IPS DF 19.7 (cell line): ENCODE data around the gene CBX3.
"Not testable (repeated sequence)": the region's sequence is repeated elsewhere in the genome, so short reads cannot be mapped to it uniquely, and the experiment has no call there.

ENCODE experiments used
- DNase-seq: peaks from one replicate; pipeline ENCODE4 v3.0.0-alpha.2; 2013; ENCODE audit warnings: low read depth, low spot score

CBX3 gene

DNA sequence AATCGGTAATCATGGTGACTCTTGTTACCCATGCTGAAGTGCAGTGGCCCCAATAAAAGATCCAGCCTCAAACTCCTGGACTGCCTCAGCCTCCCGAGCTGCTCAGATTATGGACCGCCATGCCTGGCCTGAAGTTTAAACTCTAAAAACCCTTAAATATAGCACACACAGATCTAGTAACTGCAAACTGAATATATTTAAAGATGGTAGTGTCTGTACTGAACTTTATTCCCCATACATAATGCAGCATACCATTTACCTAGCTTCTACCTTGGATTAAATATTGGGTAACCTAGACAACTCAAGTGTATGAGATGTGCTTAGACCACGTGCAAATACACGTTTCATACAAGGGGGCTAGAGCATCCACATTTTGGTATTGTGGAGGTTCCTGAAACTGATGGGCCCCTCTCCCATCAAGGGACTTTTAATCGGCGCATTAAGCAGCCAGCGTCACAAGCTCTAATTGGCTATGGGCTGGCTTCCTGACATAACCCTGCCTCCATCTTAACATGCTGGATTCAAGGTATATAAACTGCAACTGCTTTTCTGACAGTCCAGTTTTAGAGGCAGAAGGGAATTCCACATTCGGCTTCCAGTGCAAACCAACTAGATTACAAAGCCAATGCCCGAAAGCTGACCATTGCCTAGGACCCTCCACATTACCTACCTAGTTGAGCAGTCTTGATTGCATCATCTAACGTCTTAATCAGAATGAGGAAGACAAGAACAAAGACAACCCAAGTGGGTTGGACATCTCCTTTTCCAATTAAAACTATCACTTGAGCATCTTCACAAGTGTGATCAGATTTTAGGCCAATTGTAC, 14.0 kb upstream of the CBX3 start:
- DNase-seq, result no peak

DNA sequence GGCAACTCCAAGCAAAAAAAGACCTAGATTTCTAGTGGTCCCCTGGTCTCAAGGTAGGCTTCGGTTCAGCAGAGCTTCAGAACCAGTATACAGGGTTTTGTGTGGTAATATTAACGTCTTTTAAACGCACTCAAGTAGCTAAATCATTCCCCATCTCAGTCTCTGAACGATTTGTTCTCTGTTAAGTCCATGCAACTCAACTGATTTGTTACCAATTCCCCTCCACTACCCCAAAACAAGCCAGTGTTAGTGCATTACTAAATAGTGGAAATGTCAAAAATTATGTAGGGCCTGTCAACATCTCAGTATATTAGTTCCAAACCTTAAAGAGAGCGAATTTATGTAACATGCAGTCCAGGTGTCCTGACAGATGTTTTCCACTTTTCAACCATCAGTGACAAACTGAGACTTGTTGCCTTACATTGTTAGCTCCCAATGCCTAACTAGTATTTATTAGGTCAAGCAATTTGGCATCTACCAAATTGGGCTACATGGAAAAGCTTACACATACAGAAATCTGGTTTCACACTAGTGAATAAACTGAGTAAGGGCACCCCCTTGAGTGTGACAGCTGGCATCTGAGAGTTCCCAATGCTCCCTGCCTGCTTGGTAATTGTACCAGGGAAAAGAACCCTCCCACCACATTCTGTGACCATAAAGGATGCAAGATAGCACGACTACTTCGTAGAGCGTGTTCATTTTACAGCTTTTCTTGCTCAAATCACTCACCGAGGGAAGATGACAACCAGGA, 13.2 kb upstream of the CBX3 start:
- DNase-seq, result no peak

DNA sequence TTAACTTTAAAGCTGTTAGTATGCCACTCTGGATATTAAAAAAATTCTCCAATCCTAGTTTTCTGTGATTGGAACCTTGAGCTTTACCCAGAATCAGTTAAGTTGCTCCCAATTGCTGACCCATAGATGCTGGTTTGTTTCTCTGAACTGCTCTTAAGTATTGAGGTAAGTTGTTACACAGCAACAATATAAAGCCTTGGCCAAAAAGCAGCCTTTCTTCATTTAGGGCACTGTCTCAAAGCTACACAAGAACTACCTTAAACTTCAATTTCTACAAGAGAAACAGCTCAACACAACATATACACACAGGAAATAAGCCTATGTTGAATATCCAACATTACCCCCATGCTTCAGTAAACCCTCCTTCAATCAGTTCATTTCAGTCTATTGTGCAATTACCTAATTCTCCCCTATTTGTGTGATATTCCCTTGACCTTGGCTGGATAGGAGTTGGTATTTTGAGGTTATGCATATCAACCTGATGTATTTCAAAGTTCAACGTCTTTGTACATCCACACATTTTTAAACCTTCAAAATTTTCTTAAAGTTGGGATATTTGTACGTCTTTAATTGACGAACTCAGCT, 12.5 kb upstream of the CBX3 start:
- no peak for DNase-seq

DNA sequence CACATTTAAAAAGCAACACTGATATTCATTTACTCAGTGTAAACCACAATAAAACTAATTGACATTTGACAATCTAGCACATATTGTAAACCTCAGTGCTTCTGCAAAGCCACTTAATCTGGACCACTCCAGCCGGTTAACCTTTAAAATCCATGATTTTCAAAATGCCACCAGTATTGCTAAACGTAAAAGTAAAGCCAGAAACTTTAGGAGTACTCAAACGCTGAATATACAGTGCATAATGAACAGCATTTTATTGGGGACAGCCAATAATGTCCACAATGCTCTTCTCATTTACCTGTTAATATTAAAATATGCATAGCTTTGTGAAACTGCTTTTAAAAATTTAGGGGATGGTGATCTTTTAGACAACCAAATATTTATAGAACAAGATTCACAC, 11.8 kb upstream of the CBX3 start:
- DNase-seq, result no peak

DNA sequence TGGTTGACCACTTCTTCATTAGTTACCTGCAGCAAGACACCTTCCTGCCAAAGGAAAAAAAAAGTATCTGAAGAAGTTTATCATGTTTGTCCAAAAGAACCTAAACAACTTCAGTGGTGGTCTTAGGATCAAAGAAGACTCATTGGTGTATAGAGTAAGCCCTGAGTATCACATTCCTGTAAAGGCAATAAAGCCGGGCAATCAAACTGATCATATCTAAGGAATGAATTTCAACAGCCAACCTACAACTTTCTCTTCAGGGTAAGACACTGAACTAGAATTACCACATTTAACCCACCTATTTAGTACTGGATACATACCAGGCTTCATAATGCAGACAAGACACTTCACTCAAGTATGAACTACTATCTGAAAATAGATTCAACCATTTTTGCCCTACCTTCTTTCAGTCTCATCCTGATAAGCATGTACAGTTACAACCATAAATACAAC, 11.1 kb upstream of the CBX3 start:
- DNase-seq, result no peak

DNA sequence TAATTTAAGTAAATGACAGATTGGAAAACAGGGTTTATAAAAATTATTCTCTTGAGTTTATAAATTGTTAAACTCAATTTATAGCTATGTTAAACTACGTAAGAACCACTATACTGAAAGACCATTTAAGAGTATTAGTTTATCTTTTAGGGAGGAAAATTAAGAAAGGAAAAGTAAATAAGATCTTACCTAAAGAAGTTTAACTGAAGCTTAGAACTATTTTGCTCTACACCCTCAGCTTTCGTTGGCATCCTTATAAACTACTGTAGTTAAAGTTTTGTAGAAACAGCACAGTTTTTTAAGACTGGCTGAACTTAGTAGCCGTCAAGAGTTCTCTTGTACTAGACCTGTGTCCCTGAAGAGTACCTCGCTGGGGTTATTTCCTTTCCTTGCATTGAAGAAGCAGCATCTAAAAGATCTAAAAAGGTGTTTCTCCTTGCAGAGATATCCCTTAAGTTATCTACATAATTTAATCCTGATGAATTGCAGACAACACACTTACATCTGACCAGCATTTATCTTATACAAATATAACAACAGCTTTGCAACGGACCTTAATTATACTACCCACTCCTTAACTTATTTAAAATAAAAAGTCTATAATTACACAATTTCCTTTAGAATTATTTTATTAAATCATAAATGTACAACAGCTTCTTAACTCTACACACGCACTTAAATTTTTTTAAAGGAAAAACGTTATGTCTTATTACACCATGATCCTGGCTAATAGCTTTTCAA, 10.1 kb upstream of the CBX3 start:
- DNase-seq, result no peak

DNA sequence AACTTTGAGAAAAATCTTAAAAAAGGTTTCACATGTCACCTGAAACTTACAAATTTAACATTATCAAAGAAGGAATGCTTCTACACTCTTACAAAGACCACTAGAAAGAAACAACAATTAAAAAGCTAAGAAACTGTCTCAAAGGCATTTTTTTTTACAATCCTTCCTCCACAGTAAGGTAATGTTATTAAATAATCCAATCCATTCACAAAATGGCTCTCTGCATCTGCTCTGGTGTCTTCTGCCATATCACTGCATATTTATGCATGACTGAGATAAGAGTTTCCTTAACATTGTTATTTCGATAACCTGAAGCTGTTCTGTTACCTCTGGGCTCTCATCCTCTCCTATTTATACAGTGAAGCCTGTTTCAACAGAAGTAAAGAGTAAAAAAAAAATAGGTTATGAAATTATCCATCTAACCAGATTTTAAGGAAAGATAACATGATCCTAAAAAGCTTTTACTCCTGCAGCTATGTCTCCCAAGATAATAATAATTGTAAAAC, 9.5 kb upstream of the CBX3 start:
- no peak for DNase-seq

DNA sequence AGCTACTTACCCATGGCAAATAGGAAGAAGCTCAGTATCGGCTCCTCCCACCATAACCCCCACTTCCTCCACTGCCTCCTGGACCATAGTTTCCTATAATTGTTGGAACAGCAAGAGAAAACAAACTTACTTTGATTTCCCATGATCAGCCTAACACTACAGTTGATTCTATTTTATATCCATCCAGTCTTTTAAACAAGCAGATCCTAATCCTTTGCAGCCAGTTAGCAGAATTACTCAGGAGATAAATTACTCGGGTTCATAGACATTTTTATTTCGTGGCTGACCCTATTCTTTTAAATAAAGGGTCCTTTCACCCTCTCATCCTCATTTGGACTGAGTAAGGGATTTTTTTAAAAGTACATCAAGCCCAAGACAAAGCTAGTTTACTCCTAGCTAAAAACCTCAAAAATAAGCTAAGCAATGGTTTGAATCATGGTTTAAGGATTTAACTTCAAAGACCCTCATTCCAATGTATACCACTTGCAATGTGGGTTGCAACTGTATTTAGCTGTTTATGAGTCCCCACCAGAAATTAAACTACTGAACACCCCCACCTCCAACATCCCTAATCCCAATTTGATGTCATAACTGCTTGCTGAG, 9.0 kb upstream of the CBX3 start:
- no peak for DNase-seq

DNA sequence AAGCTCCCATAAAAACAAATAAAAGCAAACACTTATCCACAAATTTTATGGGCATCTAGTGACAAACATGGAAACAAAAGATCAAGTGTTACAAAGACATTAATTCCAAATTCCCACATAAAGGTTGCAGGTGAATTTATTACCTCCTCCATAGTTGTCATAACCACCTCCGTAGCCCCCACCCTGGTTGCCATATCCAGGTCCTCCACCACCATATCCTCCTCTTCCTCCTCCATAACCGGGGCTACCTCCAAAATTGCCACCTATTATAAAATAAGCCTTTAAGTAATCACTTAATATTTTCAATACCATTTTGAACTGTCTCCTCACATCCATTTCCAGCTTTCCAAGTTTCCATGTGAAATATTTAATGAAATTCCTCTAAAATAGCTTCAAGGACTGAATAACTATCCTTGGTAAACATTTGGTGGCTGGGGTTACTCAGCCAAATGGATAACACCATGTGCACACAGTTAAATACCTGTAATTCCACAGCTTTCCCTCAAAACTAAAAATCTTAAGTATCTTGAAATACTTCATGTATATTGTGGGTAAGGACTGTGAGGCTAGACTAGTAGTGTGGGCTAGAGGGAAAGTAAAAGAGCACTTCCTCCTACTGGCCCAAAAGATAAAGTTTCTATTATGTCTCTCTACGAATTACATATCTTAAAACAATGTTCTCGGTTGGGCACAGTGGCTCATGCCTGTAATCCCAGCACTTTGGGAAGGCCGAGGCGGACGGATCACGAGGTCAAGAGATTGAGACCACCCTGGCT, 7.9 kb upstream of the CBX3 start:
- DNase-seq, result no peak

DNA sequence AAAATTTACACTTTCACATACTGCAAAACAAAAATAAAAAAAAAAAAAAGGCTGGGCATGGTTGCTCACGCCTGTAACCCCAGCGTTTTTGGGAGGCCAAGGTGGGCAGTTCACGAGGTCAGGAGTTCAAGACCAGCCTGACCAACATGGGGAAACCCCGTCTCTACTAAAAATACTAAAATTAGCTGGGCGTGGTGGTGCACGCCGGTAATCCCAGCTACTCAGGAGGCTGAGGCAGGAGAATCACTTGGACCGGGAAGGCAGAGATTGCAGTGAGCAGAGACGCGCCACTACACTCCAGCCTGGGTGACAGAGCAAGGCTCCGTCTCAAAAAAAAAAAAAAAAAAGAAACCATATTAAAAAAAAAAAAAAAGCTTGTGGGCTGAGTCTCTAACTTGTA, 6.8 kb upstream of the CBX3 start:
- not testable (repeated sequence) for DNase-seq

DNA sequence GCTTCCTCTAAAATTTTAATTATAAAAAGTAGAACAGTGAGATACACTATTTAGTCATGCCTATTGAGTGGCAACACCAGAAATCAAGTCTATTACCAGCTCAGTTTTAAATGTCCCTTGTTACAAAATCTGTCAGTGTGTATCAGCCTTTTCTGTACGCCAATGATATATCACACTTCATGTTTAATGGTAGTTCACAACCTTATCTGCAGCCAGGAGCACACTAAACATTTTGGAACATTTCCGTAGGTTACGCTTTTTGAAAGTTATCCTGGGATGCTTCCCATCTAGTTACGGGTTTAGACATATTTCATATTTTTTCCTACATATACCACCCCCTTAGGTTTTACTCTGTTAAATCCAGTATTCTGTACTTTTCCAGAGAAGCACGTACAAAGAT, 6.4 kb upstream of the CBX3 start:
- DNase-seq, result no peak

DNA sequence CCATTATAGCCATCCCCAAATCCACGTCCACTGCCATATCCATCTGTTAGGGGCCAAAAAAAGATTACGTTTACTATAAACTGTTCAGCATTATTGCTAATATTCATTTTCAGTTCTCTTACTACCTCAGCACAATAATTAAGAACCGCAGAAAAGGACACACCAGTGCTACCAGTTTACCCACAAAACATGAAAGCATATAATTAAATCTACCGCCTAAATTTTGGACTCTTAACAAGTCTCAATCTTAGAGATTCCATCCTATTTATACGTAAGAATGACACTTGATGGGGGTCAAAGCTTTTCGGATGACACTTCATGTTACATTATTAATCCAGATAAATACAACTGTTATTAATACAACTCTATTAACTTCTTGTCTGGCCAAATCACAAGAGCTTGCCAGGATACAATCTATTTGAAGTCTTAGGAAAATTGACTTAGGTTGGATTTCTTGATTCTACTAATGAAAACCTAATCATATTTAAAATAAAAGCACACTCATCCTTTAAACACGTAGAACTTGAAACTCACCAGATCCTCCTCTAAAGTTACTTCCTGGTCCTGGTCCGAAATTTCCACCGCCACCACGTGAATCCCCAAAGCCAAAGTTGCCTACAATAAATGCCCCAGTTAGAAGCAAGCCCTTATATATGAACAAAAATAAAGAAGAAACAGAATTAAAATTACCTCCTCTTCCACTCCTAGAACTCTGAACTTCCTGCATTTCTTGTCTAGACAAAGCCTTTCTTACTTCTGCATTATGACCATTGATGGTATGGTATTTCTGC, 5.5 kb upstream of the CBX3 start:
- DNase-seq, result no peak

DNA sequence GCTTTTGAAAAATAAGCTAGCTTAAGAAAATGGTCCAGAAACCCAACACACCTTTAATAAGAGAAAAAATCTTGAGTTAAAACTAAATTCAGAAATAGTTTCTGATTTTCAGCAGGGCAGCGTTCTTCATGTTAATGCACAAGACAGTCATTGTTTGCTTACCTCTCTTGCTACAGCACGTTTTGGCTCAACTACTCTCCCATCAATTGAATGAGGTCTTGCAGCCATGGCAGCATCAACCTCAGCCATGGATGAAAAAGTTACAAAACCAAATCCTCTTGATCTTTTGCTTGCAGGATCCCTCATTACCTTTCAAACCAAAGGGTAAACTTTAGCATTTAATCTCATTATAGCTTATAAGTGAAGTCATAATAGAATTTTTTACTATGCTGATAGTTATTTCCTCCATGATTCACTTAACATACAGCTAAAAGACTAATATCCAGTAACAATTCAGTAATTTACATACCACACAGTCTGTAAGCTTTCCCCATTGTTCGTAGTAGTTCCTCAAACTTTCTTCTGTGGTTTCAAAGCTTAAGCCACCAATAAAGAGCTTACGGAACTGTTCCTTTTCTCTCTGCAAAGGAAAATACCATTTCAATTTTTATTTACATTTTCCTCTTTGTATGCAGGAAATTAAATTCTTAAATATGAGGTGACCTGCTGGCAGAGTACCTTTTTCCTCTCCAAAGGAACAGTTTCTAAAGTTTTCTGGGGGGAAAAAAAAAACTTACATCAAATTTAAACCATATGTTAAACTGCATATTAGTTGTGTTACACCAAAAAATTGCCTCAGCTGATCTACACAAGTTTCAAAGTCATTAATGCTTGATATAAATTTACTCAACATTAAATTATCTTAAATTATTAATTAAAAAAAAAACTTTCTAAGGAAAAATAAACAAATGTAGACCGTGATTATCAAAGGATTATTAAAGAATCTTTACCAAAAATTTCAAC, 4.1 kb upstream of the CBX3 start:
- no peak for DNase-seq

DNA sequence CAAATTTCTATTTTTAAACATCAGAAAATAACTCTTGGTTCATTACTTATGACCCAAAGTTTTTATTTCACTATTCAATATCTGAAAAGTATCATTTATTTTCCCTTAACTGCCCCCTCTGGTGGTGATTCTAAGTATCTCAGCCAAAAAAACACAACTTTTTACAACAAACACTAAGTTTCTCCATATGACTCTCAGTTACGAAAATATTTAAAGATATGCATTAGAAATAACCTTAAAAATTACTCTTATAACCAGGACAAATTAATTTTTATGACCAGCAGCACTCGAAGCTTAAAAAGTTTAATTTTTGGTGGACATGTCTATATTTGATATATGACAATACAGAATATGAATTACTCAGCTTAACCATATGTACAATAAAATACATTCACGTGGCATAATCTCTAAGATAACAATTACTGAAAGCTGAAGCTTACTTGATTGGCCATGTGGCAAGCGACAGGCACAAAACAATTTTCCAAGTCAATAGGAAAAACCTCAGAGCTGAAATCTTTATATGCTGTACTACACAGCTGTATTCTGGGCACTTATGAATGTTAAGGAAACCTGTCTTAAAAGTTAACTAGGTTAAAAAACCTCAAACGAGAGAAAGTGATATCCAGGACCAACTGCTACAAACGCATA, 3.3 kb upstream of the CBX3 start:
- no peak for DNase-seq

DNA sequence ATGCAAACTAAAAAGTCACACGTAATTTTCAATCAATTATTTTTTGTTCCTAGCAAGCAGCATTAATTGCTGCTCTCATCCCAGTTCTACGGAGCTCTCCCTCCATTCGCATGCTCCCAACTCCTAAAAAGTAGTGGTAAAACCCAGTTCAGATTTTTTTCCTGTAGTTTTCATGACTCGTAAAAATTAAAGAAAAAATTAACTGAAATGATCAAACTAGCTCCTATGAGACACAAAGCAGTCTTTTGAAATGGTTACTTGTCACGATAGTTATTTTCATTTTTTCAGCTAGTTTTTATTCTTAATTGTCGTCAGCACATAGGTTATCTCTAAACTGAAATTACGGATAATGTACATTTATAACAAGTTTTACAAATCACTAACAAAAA, 2.8 kb upstream of the CBX3 start:
- no peak for DNase-seq

DNA sequence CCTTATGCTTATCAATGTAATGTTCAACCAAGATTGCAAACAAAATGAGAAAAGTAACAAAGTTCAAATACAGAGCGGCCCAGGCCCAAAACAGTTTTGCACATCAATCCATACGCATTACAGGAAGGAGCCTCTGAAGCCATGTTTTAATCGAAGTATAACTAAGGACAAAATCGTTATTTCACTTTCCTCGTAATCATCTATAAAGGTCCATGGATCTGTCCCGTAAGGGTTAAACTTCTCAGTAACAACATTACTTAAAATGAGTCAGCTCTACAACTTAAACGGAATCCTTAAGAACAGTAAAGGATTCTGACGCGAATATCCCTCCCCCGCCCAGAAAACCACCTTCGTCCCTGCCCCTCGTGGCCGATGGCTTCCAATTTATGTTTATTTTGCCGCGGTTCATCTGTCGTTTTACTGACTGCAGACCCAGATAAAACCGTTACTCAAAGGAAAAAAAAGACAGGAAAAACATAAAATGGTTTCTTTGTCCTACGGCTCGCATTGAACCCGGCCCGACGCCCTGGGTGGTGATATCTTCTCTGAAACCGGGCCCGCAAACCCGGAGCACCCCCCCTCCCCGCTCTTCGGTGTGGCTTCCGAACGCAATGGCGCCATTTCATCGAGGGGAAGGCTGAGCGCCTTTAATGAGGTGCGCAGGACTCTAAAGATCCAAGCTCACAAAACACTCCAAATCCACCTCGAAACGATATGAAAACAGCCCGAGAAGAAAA, 2.1 kb upstream of the CBX3 start:
- no peak for DNase-seq

DNA sequence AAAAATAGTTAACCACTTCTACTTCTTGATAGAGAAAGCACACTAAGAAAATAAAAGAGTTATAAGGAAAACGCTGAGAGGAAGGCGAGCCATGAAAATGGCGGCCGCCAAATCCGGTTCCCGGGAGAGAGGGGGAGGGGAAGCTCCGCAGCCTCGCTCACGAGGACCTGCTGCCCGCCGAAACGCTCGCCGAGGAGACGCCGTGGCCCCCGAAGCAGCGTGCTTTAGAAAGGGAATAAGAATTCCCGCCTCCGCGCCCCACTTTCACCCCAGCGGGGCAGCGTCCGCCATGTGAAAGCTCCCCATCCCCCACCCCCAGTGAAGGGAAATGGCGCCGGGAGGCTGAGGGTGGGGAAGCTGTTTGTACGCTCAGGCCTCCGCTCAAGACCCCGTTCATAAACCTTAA, 1.5 kb upstream of the CBX3 start:
- no peak for DNase-seq
